Measurements from ENCODE around the gene EFNA1. TPM values are rescaled to one million over a fixed set of nuclear protein-coding genes. Genes with fewer than 3 reads are reported as not detected.
A peak's percentile ranks its signal among the peaks of the same experiment; 100 is the strongest.

The EFNA1 gene
- total and polyA plus RNA-seq, 2 of the 8 experiments (the other 6 are each of a cell fraction or from before 2014, with no cell fraction given): 4.9 to 14.6 TPM

GRCh38 chr1:155082301-155083051, 45.2 kb upstream of the EFNA1 start:
- Histone ChIP-seq H3K23me2 (ENCODE audit: low read depth, low read length) (peaks cover 21% of the 10 kb centered on the region; the same call in 1 of the 2 replicates), H3K14ac (ENCODE audit: insufficient read length) (no peak overlapping the region), H2BK12ac (ENCODE audit: low read depth, low read length) (no peak overlapping the region), H3K27ac (ENCODE audit: low read depth, low read length) (no peak overlapping the region), H3K79me2 (ENCODE audit: control insufficient read depth in 1 of 2, insufficient read depth in 2 of 2, low read length in 2 of 2) (no peaks in the 10 kb centered on the region), H3K23ac (ENCODE audit: insufficient read length) (no peak overlapping the region), H4K91ac (replicated peaks; ENCODE audit: insufficient read length, low read length) (no peak overlapping the region), H4K20me1 (replicated peaks in 1 of 2; ENCODE audit: control insufficient read depth in 1 of 2, insufficient read depth in 2 of 2, low read length in 2 of 2) (peaks cover 0 to 16% of the 10 kb centered on the region in 2 experiments), H2BK15ac (ENCODE audit: low read length) (no peak overlapping the region), H2AK5ac (ENCODE audit: low read depth, low read length) (0 out of 2 replicates have a peak overlapping the region, but pooled peaks have one; percentile 9), H3K4ac (replicated peaks; ENCODE audit: insufficient read length, low read depth, low read length) (no peak overlapping the region), H3K56ac (replicated peaks; ENCODE audit: insufficient read length, low read depth, low read length) (no peak overlapping the region), H3K18ac (ENCODE audit: extremely low read depth, low read length) (no peak overlapping the region), H2BK5ac (ENCODE audit: low read depth, low read length) (no peak overlapping the region), H3K4me2 (ENCODE audit: insufficient read depth in 1 of 2, low read depth in 2 of 2, low read length in 2 of 2) (peak overlapping the region; percentile 93 to 95), H3K9ac (replicated peaks in 1 of 4; ENCODE audit: extremely low read depth in 1 of 4, low read depth in 3 of 4, low read length in 3 of 4) (no peak overlapping the region), H3K27me3 (replicated peaks in 1 of 4; ENCODE audit: control insufficient read depth in 3 of 4, extremely low read depth in 1 of 4, insufficient read depth in 3 of 4, low read length in 3 of 4) (peaks cover 49 to 66% (median 62%) of the 10 kb centered on the region in 4 experiments), H3K4me1 (replicated peaks in 1 of 4; ENCODE audit: control insufficient read depth in 3 of 4, insufficient read depth in 4 of 4, low read length in 3 of 4) (peaks cover 0 to 52% (median 29%) of the 10 kb centered on the region in 4 experiments; a peak in 6 of 7 replicates), H3K36me3 (ENCODE audit: control insufficient read depth in 2 of 4, insufficient read depth in 4 of 4, low read length in 3 of 4) (no peaks in the 10 kb centered on the region), H3K79me1 (ENCODE audit: low read depth, low read length) (no peaks in the 10 kb centered on the region), H2AFZ (ENCODE audit: low read length) (no peak overlapping the region), H2BK20ac (ENCODE audit: low read length) (no peak overlapping the region), H3K9me3 (ENCODE audit: insufficient read depth in 2 of 2, low read depth in 1 of 2, low read length in 1 of 2) (no peaks in the 10 kb centered on the region), H4K5ac (ENCODE audit: insufficient read length, low read depth, low read length) (no peak overlapping the region), H4K8ac (ENCODE audit: extremely low read depth, insufficient read depth, low read length) (no peak overlapping the region), H2BK120ac (replicated peaks; ENCODE audit: low read depth, low read length) (no peak overlapping the region), H3K4me3 (ENCODE audit: extremely low read depth in 1 of 4, insufficient read depth in 2 of 4, low read depth in 3 of 4, low read length in 4 of 4) (peak overlapping the region; percentile 57 to 77 (median 64); a peak in 5 of 8 replicates)
- DNase-seq (ENCODE audit: low read depth in 1 of 2, low spot score in 2 of 2): peak in 1 of 2 experiments; percentile 60
- ChIA-PET POLR2A (ENCODE audit: partially characterized antibody) (interaction anchor here (0.7 to 1.3 kb wide), 2 partner anchors 12 to 110 kb away, joined by 3 read pairs; no protein-coding TSS in a partner anchor), CTCF (ENCODE audit: partially characterized antibody) (interaction anchor here (1.0 to 5.5 kb wide), 6 partner anchors 11 to 90 kb away, joined by 3 to 169 read pairs (median 24); partner anchors contain the start of genes EFNA4 and KRTCAP2)
- 10% methylated on average over 36 of the region's 36 CpGs; no CpG with 5 or more reads in 1 of the 2 experiments for WGBS, 2 experiments (ENCODE audit: extremely low coverage in 1 of 2, insufficient coverage in 1 of 2, insufficient read length in 1 of 2, insufficient replicate concordance in 2 of 2, low coverage in 1 of 2, low lambda C conversion rate in 2 of 2, missing lambda C conversion rate in 1 of 2)
- FAIRE-seq: no peak
- TF ChIP-seq CHD1 (IDR thresholded peaks at IDR 0.05; ENCODE audit: low read depth, low read length) (no peak), EZH2 (IDR thresholded peaks at IDR 0.05; ENCODE audit: low read depth, low read length, severe bottlenecking) (peak; percentile 87), SUZ12 (IDR thresholded peaks at IDR 0.05; ENCODE audit: low read length) (peak; percentile 91), ASH2L (IDR thresholded peaks at IDR 0.05; ENCODE audit: low read length) (no peak), SP2 (IDR thresholded peaks at IDR 0.05; ENCODE audit: low read length) (no peak), ATF2 (IDR thresholded peaks at IDR 0.05; ENCODE audit: low read length) (no peak), CTCF (IDR thresholded peaks at IDR 0.05; ENCODE audit: control extremely low read depth in 1 of 3, insufficient read depth in 1 of 3, low read depth in 1 of 3, low read length in 3 of 3) (no peak)

Data from H1 (cell line).